ENCODE measurements around the gene SLC51B.
"Not testable (repeated sequence)": the region's sequence is repeated elsewhere in the genome, so short reads cannot be mapped to it uniquely, and the experiment has no call there.

Gene SLC51B

DNA sequence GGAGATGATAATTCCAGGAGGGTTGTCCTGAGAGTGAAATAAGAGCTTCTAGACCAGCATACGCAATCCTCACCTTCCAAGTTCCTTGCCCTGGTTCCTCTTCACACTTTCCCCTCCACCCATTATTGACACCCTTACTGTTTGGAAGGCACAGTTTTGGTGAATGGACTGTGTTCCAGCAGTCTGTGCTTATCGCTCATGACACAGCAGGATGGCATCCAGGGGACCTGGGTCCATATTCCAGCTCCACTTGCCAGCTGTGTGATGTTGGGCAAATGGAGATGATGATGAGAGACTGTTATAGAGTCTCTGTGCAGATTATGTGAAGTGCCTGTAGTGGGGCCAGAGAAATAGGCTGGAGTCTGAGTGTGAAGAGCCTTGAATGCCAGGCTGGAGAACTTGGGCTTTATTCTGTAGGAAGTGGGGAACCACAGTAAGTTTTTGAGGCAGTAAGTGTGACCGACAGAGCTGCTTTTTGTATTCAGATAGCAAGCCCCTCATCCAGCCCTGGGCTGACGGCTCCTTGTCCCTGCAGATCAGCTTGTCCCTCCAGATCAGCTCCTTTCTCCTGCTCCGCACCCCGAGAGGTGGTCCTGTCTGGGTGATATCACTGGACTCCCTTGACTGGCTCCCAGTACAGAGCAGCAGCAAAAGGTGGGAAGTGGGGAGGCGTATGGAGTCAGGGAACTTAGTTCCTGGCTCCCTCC, 39.5 kb downstream of the SLC51B start:
- no peak for DNase-seq (ENCODE audit: low read depth)

- DNase-seq (ENCODE audit: low read depth): no peak
Measured at GRCh38 chr15:65085207-65085753, 40.1 kb downstream of the SLC51B start.

GRCh38 chr15:65085990-65086679, 40.9 kb downstream of the SLC51B start:
- no peak for DNase-seq (ENCODE audit: low read depth)

GRCh38 chr15:65086680-65087111, 41.5 kb downstream of the SLC51B start:
- DNase-seq (ENCODE audit: low read depth): no peak

GRCh38 chr15:65087411-65087810, 42.2 kb downstream of the SLC51B start:
- no peak for DNase-seq (ENCODE audit: low read depth)

- DNase-seq (ENCODE audit: low read depth): no peak
Measured at GRCh38 chr15:65087873-65088642, 42.9 kb downstream of the SLC51B start.

GRCh38 chr15:65088643-65089021, 43.4 kb downstream of the SLC51B start:
- DNase-seq (ENCODE audit: low read depth): no peak

GRCh38 chr15:65089206-65089824, 44.1 kb downstream of the SLC51B start:
- DNase-seq (ENCODE audit: low read depth): no peak

GRCh38 chr15:65091946-65092770, 47.0 kb downstream of the SLC51B start:
- DNase-seq (ENCODE audit: low read depth): no peak

GRCh38 chr15:65092911-65093792, 48.0 kb downstream of the SLC51B start:
- no peak for DNase-seq (ENCODE audit: low read depth)

GRCh38 chr15:65093793-65094170, 48.6 kb downstream of the SLC51B start:
- DNase-seq (ENCODE audit: low read depth): not testable (repeated sequence)

GRCh38 chr15:65094294-65094995, 49.3 kb downstream of the SLC51B start:
- no peak for DNase-seq (ENCODE audit: low read depth)

DNA sequence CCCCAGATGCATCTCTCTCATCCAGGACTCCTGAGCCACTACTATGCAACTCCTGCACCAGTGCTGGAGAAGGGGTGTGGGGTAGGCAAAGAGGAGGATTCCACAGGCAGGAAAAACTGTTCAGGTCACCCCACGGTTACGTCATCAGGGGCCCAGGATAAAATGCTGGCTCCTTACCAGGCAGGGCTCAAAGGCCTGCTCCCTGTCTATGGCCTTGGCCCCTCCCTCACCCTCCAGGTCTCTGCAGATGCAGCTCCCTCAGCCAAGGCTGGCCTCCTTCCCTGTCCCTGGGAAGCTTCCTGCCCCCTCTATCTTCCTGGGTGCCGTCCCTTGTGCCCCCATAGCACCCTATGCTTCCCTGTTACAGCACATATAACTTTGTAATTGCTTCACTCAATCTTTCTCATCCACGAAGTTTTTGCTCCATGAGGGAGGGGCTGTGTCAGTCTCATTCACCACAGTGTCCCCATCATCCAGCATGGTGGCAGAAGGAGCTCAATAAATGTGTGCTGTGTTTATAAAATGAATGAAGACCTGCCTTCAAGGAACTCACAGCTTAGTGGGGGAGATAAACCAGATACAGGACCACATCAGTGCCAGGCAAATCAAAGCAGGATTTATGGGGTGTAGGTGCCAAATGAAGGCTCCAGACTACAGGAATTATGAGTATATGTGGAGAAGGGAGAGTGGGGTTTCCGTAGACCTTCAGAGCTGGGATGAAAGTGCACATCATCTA, 50.0 kb downstream of the SLC51B start:
- DNase-seq (ENCODE audit: low read depth): no peak

- no peak for DNase-seq (ENCODE audit: low read depth)
Measured at GRCh38 chr15:65095747-65096104, 50.5 kb downstream of the SLC51B start.

- no peak for DNase-seq (ENCODE audit: low read depth)
Measured at GRCh38 chr15:65096481-65097385, 51.5 kb downstream of the SLC51B start.

GRCh38 chr15:65097651-65098263, 52.6 kb downstream of the SLC51B start:
- no peak for DNase-seq (ENCODE audit: low read depth)

GRCh38 chr15:65099336-65099735, 54.1 kb downstream of the SLC51B start:
- no peak for DNase-seq (ENCODE audit: low read depth)

All from stimulated activated CD8-positive, alpha-beta memory T cell treated with anti-CD3 and anti-CD28 coated beads, Interleukin-12 subunit alpha, Interleukin-12 subunit beta, amount 100 ng/mL, for 4 hours (primary cell).